GM12892 (cell line): ENCODE measurements around the gene ENTPD1.
"Not testable (repeated sequence)": the region's sequence is repeated elsewhere in the genome, so short reads cannot be mapped to it uniquely, and the experiment has no call there.

Experiments used
- POLR2A ChIP-seq: IDR thresholded peaks from 2 replicates; pipeline ENCODE4 v1.6.1; 2011; ENCODE audit warnings: low read depth, low read length, control low read depth
- POLR2AphosphoS5 ChIP-seq: IDR thresholded peaks from 2 replicates; pipeline ENCODE4 v1.6.1; 2011; ENCODE audit warnings: low read depth, low read length, control low read depth
- TAF1 ChIP-seq: IDR thresholded peaks from 2 replicates; pipeline ENCODE4 v1.6.1; 2011; ENCODE audit warnings: low read depth, mild to moderate bottlenecking, control low read depth, low read length, borderline replicate concordance

DNA sequence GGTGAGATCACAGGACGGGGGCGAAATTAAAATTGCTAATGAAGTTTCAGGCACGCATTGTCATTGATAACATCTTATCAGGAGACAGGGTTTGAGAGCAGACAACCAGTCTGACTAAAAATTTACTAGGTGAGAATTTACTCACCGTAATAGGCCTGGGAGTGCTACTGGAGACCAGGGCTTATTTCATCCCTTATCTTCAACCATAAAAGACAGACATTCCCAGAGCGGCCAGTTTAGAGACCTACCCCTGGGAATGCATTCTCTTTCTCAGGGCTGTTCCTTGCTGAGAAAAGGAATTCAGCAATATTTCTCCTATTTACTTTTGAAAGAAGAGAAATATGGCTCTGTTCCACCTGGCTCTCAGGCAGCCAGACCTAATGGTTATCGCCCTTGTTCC lies 23.1 kb upstream of the ENTPD1 start:
- TF ChIP-seq POLR2A, TAF1, POLR2AphosphoS5: not testable (repeated sequence)
